ENCODE data around the gene MBD6. TPM values are rescaled to one million over a fixed set of nuclear protein-coding genes. Genes with fewer than 3 reads are reported as not detected.

The MBD6 gene
- total and polyA plus RNA-seq, 2 of the 8 experiments (the other 6 are each of a cell fraction or from before 2014, with no cell fraction given): 3.9 to 32.3 TPM

GRCh38 chr12:57554453-57554852 lies 31.8 kb downstream of the MBD6 start (continued):
- TF ChIP-seq SRF (IDR thresholded peaks at IDR 0.05; ENCODE audit: low read depth, low read length) (no peak), CREB1 (IDR thresholded peaks at IDR 0.05) (no peak), TBP (IDR thresholded peaks at IDR 0.05; ENCODE audit: low read depth, low read length) (no peak), CBX5 (IDR thresholded peaks at IDR 0.05; ENCODE audit: low read depth, low read length) (no peak)

Measured in H1 (cell line).